B cell (primary cell): ENCODE results near the gene ASCL5. TPM values are rescaled to one million over a fixed set of nuclear protein-coding genes. Genes with fewer than 3 reads are reported as not detected.

Experiments used
- ATAC-seq: fragments of 200-7000 bp; cut with Tn5 transposase; one replicate; pipeline ENCODE4 v1.10.0; 2021; ENCODE audit warnings: low read depth, mild to moderate bottlenecking, moderate number of reproducible peaks, moderate library complexity
- CTCF ChIA-PET: fragments of 350-600 bp; sonication (Branson Sonifier 250); formaldehyde crosslinking; loops from one replicate; lab custom pipeline; 2021; ENCODE audit warnings: antibody characterized with exemption, inconsistent platforms; lab: Charles Lee
- POLR2A ChIA-PET: fragments of 350-600 bp; sonication (Branson Sonifier 250); formaldehyde crosslinking; loops from one replicate; lab custom pipeline; 2021; ENCODE audit warnings: antibody characterized with exemption; lab: Charles Lee
- DNase-seq: peaks from one replicate; pipeline ENCODE4 v3.0.0; 2013
- H2AFZ ChIP-seq: 2 replicates; pipeline ENCODE4 v1.6.1; 2012; ENCODE audit warnings: mild to moderate bottlenecking, low read depth, low read length; ENCODE audit not compliant: insufficient read depth, poor library complexity, severe bottlenecking
- H3K27ac ChIP-seq, 2 donors: 1 replicate in 1 of 2; 2 replicates in 1 of 2; pipeline ENCODE4 v1.5.1; 2012 to 2013; ENCODE audit warnings: low read length in 2 of 2, mild to moderate bottlenecking in 2 of 2, moderate library complexity in 1 of 2
- H3K27me3 ChIP-seq, 4 experiments: fragments of 200-600 bp in 1 of 4; sonication (generic) in 1 of 4; replicated peaks in 1 of 4; 1 replicate in 2 of 4; 2 replicates in 2 of 4; pipeline versions ENCODE4 v1.6.1 to v1.7.0; 2013 to 2016; ENCODE audit warnings: low read length in 3 of 4, mild to moderate bottlenecking in 2 of 4, mixed read lengths in 1 of 4, moderate library complexity in 1 of 4; ENCODE audit not compliant: insufficient read depth in 4 of 4, control insufficient read depth in 3 of 4; ENCODE audit errors: control extremely low read depth in 1 of 4
- H3K36me3 ChIP-seq, 2 experiments: replicated peaks in 1 of 2; 1 replicate in 1 of 2; 2 replicates in 1 of 2; pipeline versions ENCODE4 v1.6.1 to v1.7.1; 2013; ENCODE audit warnings: low read length in 1 of 2; ENCODE audit not compliant: insufficient read depth in 2 of 2, control insufficient read depth in 1 of 2; ENCODE audit errors: control extremely low read depth in 1 of 2, extremely low read depth in 1 of 2
- H3K4me1 ChIP-seq, 2 donors: fragments of 200-600 bp in 1 of 2; sonication (generic) in 1 of 2; 1 replicate in 1 of 2; 2 replicates in 1 of 2; pipeline versions ENCODE4 v1.5.1 to v1.6.1; 2013 to 2017; ENCODE audit warnings: low read length in 2 of 2; ENCODE audit not compliant: control insufficient read depth in 2 of 2, insufficient read depth in 2 of 2
- H3K4me2 ChIP-seq: replicated peaks from 2 replicates; pipeline ENCODE3; 2012; ENCODE audit warnings: mild to moderate bottlenecking, low read depth, low read length; ENCODE audit not compliant: poor library complexity, severe bottlenecking
- H3K4me3 ChIP-seq, 5 experiments: fragments of 200-600 bp in 1 of 5; sonication (generic) in 1 of 5; 1 replicate in 3 of 5; 2 replicates in 2 of 5; pipeline versions ENCODE4 v1.5.1 to v1.7.0; 2011 to 2016; ENCODE audit warnings: low read length in 4 of 5, mild to moderate bottlenecking in 4 of 5, low read depth in 2 of 5, control low read depth in 1 of 5, moderate library complexity in 1 of 5; ENCODE audit not compliant: insufficient read depth in 1 of 5; ENCODE audit errors: control extremely low read depth in 1 of 5, extremely low read depth in 1 of 5
- H3K79me2 ChIP-seq: fragments of 200-600 bp; sonication (generic); one replicate; pipeline ENCODE4 v1.6.0; 2016; ENCODE audit warnings: low read length; ENCODE audit not compliant: control insufficient read depth, insufficient read depth
- H3K9ac ChIP-seq: fragments of 200-600 bp; sonication (generic); 2 replicates; pipeline ENCODE4 v1.6.1; 2017; ENCODE audit warnings: mild to moderate bottlenecking, low read length, moderate library complexity
- H3K9me3 ChIP-seq, 3 donors: one replicate each; pipeline versions ENCODE4 v1.6.1 to v1.7.1; 2013; ENCODE audit warnings: low read length in 2 of 3; ENCODE audit not compliant: control insufficient read depth in 2 of 3, insufficient read depth in 1 of 3; ENCODE audit errors: control extremely low read depth in 1 of 3
- H4K20me1 ChIP-seq: 2 replicates; pipeline ENCODE4 v1.6.0; 2012; ENCODE audit warnings: mild to moderate bottlenecking, low read length; ENCODE audit not compliant: insufficient read depth, control insufficient read depth, poor library complexity, severe bottlenecking
- H3K27ac Mint-ChIP-seq: one replicate; pipeline ENCODE4 v1.8.0; 2021; ENCODE audit warnings: mixed read lengths
- H3K27me3 Mint-ChIP-seq: one replicate; pipeline ENCODE4 v1.8.0; 2021; ENCODE audit warnings: mixed read lengths
- H3K4me1 Mint-ChIP-seq: one replicate; pipeline ENCODE4 v1.8.0; 2021; ENCODE audit warnings: mixed read lengths
- H3K4me3 Mint-ChIP-seq: one replicate; pipeline ENCODE4 v1.8.0; 2021; ENCODE audit warnings: mixed read lengths
- H3K9me3 Mint-ChIP-seq: one replicate; pipeline ENCODE4 v1.8.0; 2022; ENCODE audit warnings: mixed read lengths; ENCODE audit not compliant: insufficient read depth
- EZH2 ChIP-seq: IDR thresholded peaks from 2 replicates; pipeline ENCODE4 v1.6.1; 2012; ENCODE audit warnings: borderline replicate concordance, low read depth, mild to moderate bottlenecking, moderate library complexity, low read length; ENCODE audit not compliant: insufficient read depth, poor library complexity, severe bottlenecking
- WGBS: methylation state at CpG from one replicate; pipeline ENCODE4 v1.1.5; 2013; ENCODE audit warnings: missing lambda C conversion rate; ENCODE audit not compliant: insufficient coverage; 5-methylcytosine and 5-hydroxymethylcytosine counted together
- intact Hi-C: fragments of 100-400 bp; cut with micrococcal nuclease; formaldehyde crosslinking; loops from one replicate; pipeline ENCODE4 v1.10.0; 2022
- polyA plus RNA-seq: library from polyadenylated mRNA; depleted of rRNA; stranded (reverse); fragments of >200 nt; gene quantifications from 2 replicates; pipeline ENCODE4 v1.2.3, GENCODE V29; 2012
- total RNA-seq, 2 donors: library from RNA; stranded (reverse); fragments of 120-200 nt in 1 of 2; gene quantifications; 1 replicate in 1 of 2; 2 replicates in 1 of 2; pipeline versions ENCODE4 v1.2.3 to v1.2.4, GENCODE V29; 2013 to 2022
- TF ChIP-seq, protein P1 (sequence below): fragments of 200-600 bp; IDR thresholded peaks from one replicate; pipeline ENCODE4 v1.8.0; 2022; ENCODE audit warnings: antibody characterized with exemption, mild to moderate bottlenecking

The ASCL5 gene
- total and polyA plus RNA-seq, 2 donors (not counting 1 experiment from before 2014, with no cell fraction given), result not detected

DNA sequence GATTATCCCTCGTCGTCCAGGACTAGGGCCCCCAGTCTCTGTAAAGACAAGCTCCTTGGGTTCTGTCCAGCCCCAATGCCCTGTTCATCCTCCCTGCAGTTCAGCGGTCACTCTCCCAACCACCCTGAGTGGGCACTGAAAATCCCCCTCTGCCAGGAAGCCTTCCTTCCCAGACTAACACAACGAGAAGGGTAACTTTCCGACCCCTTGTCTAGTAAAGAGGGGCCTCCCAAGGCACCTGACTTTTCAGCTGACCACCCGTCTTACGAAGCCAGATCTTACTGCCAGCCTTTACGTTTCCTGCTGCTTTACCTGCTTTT lies 13.9 kb upstream of the ASCL5 start:
- Histone ChIP-seq H2AFZ (no peak overlapping the region), H3K9me3 (no peaks in the 10 kb centered on the region), H3K4me1 (peaks cover 0 to 6% of the 10 kb centered on the region in 2 donors), H3K9ac (no peak overlapping the region), H3K4me2 (no peak overlapping the region), H3K27ac (no peak overlapping the region), H3K79me2 (no peaks in the 10 kb centered on the region), H3K36me3 (peaks cover 0 to 44% of the 10 kb centered on the region in 2 experiments), H3K4me3 (no peak overlapping the region), H4K20me1 (no peaks in the 10 kb centered on the region), H3K27me3 (no peaks in the 10 kb centered on the region)
- H3K4me3 Mint-ChIP-seq, result no peak overlapping the region
- CTCF ChIA-PET, result interaction anchor here (0.9 kb wide), 1 partner anchor 347 kb away, joined by 3 read pairs; no protein-coding TSS in a partner anchor
- no peak for TF ChIP-seq EZH2
- TF ChIP-seq, protein P1, sequence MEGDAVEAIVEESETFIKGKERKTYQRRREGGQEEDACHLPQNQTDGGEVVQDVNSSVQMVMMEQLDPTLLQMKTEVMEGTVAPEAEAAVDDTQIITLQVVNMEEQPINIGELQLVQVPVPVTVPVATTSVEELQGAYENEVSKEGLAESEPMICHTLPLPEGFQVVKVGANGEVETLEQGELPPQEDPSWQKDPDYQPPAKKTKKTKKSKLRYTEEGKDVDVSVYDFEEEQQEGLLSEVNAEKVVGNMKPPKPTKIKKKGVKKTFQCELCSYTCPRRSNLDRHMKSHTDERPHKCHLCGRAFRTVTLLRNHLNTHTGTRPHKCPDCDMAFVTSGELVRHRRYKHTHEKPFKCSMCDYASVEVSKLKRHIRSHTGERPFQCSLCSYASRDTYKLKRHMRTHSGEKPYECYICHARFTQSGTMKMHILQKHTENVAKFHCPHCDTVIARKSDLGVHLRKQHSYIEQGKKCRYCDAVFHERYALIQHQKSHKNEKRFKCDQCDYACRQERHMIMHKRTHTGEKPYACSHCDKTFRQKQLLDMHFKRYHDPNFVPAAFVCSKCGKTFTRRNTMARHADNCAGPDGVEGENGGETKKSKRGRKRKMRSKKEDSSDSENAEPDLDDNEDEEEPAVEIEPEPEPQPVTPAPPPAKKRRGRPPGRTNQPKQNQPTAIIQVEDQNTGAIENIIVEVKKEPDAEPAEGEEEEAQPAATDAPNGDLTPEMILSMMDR, result no peak
- POLR2A ChIA-PET, result no interaction called here
- H3K9me3 Mint-ChIP-seq, result no peaks in the 10 kb centered on the region
- H3K4me1 Mint-ChIP-seq, result peaks cover 4% of the 10 kb centered on the region
- intact Hi-C loops, result no loop called here
- WGBS, result 96% methylated on average over 7 of the region's 8 CpGs
- no peak overlapping the region for H3K27ac Mint-ChIP-seq
- DNase-seq (no peak), ATAC-seq (no peak)
- H3K27me3 Mint-ChIP-seq, result no peaks in the 10 kb centered on the region

GRCh38 chr1:201140235-201140940 lies 13.4 kb upstream of the ASCL5 start:
- Histone ChIP-seq H3K4me1 (peaks cover 0 to 6% of the 10 kb centered on the region in 2 donors), H3K36me3 (peaks cover 0 to 44% of the 10 kb centered on the region in 2 experiments), H3K27ac (no peak overlapping the region), H3K9me3 (no peaks in the 10 kb centered on the region), H3K4me3 (no peak overlapping the region), H3K79me2 (no peaks in the 10 kb centered on the region), H3K27me3 (no peaks in the 10 kb centered on the region), H3K4me2 (no peak overlapping the region), H3K9ac (no peak overlapping the region), H4K20me1 (no peaks in the 10 kb centered on the region), H2AFZ (no peak overlapping the region)
- no peaks in the 10 kb centered on the region for H3K9me3 Mint-ChIP-seq
- DNase-seq (no peak), ATAC-seq (no peak)
- peaks cover 4% of the 10 kb centered on the region for H3K4me1 Mint-ChIP-seq
- no peaks in the 10 kb centered on the region for H3K27me3 Mint-ChIP-seq
- TF ChIP-seq, protein P1, result no peak
- no peak for TF ChIP-seq EZH2
- ChIA-PET POLR2A (no interaction called here), CTCF (interaction anchor here (0.9 kb wide), 1 partner anchor 346 kb away, joined by 3 read pairs; no protein-coding TSS in a partner anchor)
- WGBS, result 47% methylated on average over 8 of the region's 10 CpGs
- intact Hi-C loops, result no loop called here
- no peak overlapping the region for H3K27ac Mint-ChIP-seq
- H3K4me3 Mint-ChIP-seq, result no peak overlapping the region
